Hepatocyte (in vitro differentiated cells): ENCODE measurements around the gene NUDT3.

ENCODE experiments used
- EZH2 ChIP-seq: fragments of 200-600 bp; sonication (generic); IDR thresholded peaks from 2 replicates; pipeline ENCODE4 v1.6.1; 2016; ENCODE audit warnings: antibody characterized with exemption, mild to moderate bottlenecking, borderline replicate concordance
- TF ChIP-seq, protein P1 (sequence below): fragments of 200-600 bp; sonication (generic); IDR thresholded peaks from 2 replicates; pipeline ENCODE4 v1.5.1; 2016; ENCODE audit warnings: antibody characterized with exemption, mild to moderate bottlenecking; ENCODE audit not compliant: poor library complexity

DNA sequence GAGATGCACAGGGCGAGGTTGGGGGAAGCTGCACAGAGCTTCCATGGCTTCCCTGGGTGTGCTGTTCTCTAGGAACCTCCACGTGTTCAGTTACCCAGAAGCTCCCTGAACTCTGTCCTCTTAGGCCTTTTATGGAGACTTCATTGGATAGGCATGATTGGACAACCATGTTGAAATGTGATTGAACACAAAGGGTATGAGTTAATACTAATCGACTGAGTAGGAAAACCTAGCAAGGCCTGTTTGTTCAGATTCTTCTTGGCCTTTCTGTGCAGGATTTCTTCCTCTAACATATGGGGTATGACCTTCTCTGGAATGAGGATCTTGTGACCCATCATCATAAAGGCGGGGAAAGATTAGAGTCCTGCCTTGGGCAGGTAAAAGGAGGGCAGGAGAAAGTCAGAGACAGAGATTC lies 73.0 kb downstream of the NUDT3 start:
- TF ChIP-seq, protein P1, sequence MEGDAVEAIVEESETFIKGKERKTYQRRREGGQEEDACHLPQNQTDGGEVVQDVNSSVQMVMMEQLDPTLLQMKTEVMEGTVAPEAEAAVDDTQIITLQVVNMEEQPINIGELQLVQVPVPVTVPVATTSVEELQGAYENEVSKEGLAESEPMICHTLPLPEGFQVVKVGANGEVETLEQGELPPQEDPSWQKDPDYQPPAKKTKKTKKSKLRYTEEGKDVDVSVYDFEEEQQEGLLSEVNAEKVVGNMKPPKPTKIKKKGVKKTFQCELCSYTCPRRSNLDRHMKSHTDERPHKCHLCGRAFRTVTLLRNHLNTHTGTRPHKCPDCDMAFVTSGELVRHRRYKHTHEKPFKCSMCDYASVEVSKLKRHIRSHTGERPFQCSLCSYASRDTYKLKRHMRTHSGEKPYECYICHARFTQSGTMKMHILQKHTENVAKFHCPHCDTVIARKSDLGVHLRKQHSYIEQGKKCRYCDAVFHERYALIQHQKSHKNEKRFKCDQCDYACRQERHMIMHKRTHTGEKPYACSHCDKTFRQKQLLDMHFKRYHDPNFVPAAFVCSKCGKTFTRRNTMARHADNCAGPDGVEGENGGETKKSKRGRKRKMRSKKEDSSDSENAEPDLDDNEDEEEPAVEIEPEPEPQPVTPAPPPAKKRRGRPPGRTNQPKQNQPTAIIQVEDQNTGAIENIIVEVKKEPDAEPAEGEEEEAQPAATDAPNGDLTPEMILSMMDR = no peak
- TF ChIP-seq EZH2 = no peak
